ENCODE data around the gene ATRIP. TPM values are rescaled to one million over a fixed set of nuclear protein-coding genes. Genes with fewer than 3 reads are reported as not detected.

Gene ATRIP
- total RNA-seq, 2 donors from 2014 or later: 11.7 to 16.1 TPM

- Histone ChIP-seq H3K27me3 (ENCODE audit: control insufficient read depth, insufficient read depth, low read length, poor library complexity, severe bottlenecking) (no peaks in the 10 kb centered on the region), H3K4me3 (ENCODE audit: low read length) (no peak overlapping the region), H3K36me3 (ENCODE audit: control insufficient read depth, insufficient read depth, low read length) (peaks cover 51% of the 10 kb centered on the region), H3K9me3 (ENCODE audit: control insufficient read depth, low read length) (no peaks in the 10 kb centered on the region), H3K27ac (ENCODE audit: low read depth, low read length) (no peak overlapping the region), H3K4me1 (ENCODE audit: control insufficient read depth, insufficient read depth, low read length) (no peaks in the 10 kb centered on the region), H3K9ac (ENCODE audit: extremely low read depth, low read length, poor library complexity, severe bottlenecking) (no peak overlapping the region)
- H3K36me3 Mint-ChIP-seq (ENCODE audit: low read depth): peaks cover 69% of the 10 kb centered on the region
- no peak overlapping the region for H3K27ac Mint-ChIP-seq
- no peak for TF ChIP-seq CTCF (conservative IDR thresholded peaks at IDR 0.05)
- no peaks in the 10 kb centered on the region for H3K9me3 Mint-ChIP-seq
- DNase-seq: no peak
- no peaks in the 10 kb centered on the region for H3K4me1 Mint-ChIP-seq
- no peaks in the 10 kb centered on the region for H3K27me3 Mint-ChIP-seq (ENCODE audit: insufficient read depth)
- H3K4me3 Mint-ChIP-seq: no peak overlapping the region
- 94 to 95% methylated on average over 10 to 14 of the region's 14 CpGs for WGBS, 2 experiments (ENCODE audit: insufficient coverage in 1 of 2, insufficient read length in 1 of 2)
These were observed 30.4 kb upstream of the ATRIP start for GRCh38 chr3:48416091-48416505.

GRCh38 chr3:48416546-48416945 lies 30.0 kb upstream of the ATRIP start:
- H3K4me3 Mint-ChIP-seq: no peak overlapping the region
- Histone ChIP-seq H3K9ac (ENCODE audit: extremely low read depth, low read length, poor library complexity, severe bottlenecking) (no peak overlapping the region), H3K4me3 (ENCODE audit: low read length) (no peak overlapping the region), H3K36me3 (ENCODE audit: control insufficient read depth, insufficient read depth, low read length) (peaks cover 50% of the 10 kb centered on the region), H3K27me3 (ENCODE audit: control insufficient read depth, insufficient read depth, low read length, poor library complexity, severe bottlenecking) (no peaks in the 10 kb centered on the region), H3K9me3 (ENCODE audit: control insufficient read depth, low read length) (no peaks in the 10 kb centered on the region), H3K27ac (ENCODE audit: low read depth, low read length) (no peak overlapping the region), H3K4me1 (ENCODE audit: control insufficient read depth, insufficient read depth, low read length) (no peaks in the 10 kb centered on the region)
- H3K27me3 Mint-ChIP-seq (ENCODE audit: insufficient read depth): no peaks in the 10 kb centered on the region
- no peaks in the 10 kb centered on the region for H3K4me1 Mint-ChIP-seq
- no peak overlapping the region for H3K27ac Mint-ChIP-seq
- no peak for TF ChIP-seq CTCF (conservative IDR thresholded peaks at IDR 0.05)
- WGBS, 2 experiments (ENCODE audit: insufficient coverage in 1 of 2, insufficient read length in 1 of 2): 97 to 100% methylated on average over 4 of the region's 4 CpGs
- no peaks in the 10 kb centered on the region for H3K9me3 Mint-ChIP-seq
- no peak for DNase-seq
- peaks cover 68% of the 10 kb centered on the region for H3K36me3 Mint-ChIP-seq (ENCODE audit: low read depth)

- no peaks in the 10 kb centered on the region for H3K27me3 Mint-ChIP-seq (ENCODE audit: insufficient read depth)
- Histone ChIP-seq H3K36me3 (ENCODE audit: control insufficient read depth, insufficient read depth, low read length) (peaks cover 44% of the 10 kb centered on the region), H3K9ac (ENCODE audit: extremely low read depth, low read length, poor library complexity, severe bottlenecking) (no peak overlapping the region), H3K27ac (ENCODE audit: low read depth, low read length) (no peak overlapping the region), H3K27me3 (ENCODE audit: control insufficient read depth, insufficient read depth, low read length, poor library complexity, severe bottlenecking) (no peaks in the 10 kb centered on the region), H3K4me1 (ENCODE audit: control insufficient read depth, insufficient read depth, low read length) (no peaks in the 10 kb centered on the region), H3K9me3 (ENCODE audit: control insufficient read depth, low read length) (no peaks in the 10 kb centered on the region), H3K4me3 (ENCODE audit: low read length) (no peak overlapping the region)
- H3K27ac Mint-ChIP-seq: no peak overlapping the region
- 96 to 100% methylated on average over 4 to 14 of the region's 14 CpGs for WGBS, 2 experiments (ENCODE audit: insufficient coverage in 1 of 2, insufficient read length in 1 of 2)
- TF ChIP-seq CTCF (conservative IDR thresholded peaks at IDR 0.05): no peak
- no peak overlapping the region for H3K4me3 Mint-ChIP-seq
- H3K36me3 Mint-ChIP-seq (ENCODE audit: low read depth): peaks cover 63% of the 10 kb centered on the region
- no peaks in the 10 kb centered on the region for H3K9me3 Mint-ChIP-seq
- no peak for DNase-seq
- H3K4me1 Mint-ChIP-seq: no peaks in the 10 kb centered on the region
These were observed 28.9 kb upstream of the ATRIP start for GRCh38 chr3:48417529-48418108.
